Stimulated activated CD8-positive, alpha-beta memory T cell treated with anti-CD3 and anti-CD28 coated beads, Interleukin-4, amount 100 ng/mL, for 48 hours (primary cell): ENCODE results near the gene SETD1B.
"Not testable (repeated sequence)": the region's sequence is repeated elsewhere in the genome, so short reads cannot be mapped to it uniquely, and the experiment has no call there.

Experiments used
- DNase-seq: peaks from one replicate; pipeline ENCODE4 v3.0.0-alpha.2; 2020

The SETD1B gene

GRCh38 chr12:121828306-121828705 is 24.5 kb downstream of the SETD1B start:
- no peak for DNase-seq

GRCh38 chr12:121828826-121829225 is 25.0 kb downstream of the SETD1B start:
- no peak for DNase-seq

- DNase-seq: no peak
Observed at GRCh38 chr12:121829250-121829918, 25.6 kb downstream of the SETD1B start.

- no peak for DNase-seq
Observed at GRCh38 chr12:121830134-121830533, 26.3 kb downstream of the SETD1B start.

- no peak for DNase-seq
Observed at GRCh38 chr12:121830588-121831265, 26.9 kb downstream of the SETD1B start.

- DNase-seq: no peak
Observed at GRCh38 chr12:121831571-121832245, 27.9 kb downstream of the SETD1B start.

- DNase-seq: no peak
Observed at GRCh38 chr12:121837680-121838079, 33.9 kb downstream of the SETD1B start.

GRCh38 chr12:121838126-121838525 is 34.3 kb downstream of the SETD1B start:
- DNase-seq: no peak

- peak; percentile 100 for DNase-seq
Observed at GRCh38 chr12:121839106-121839992, 35.5 kb downstream of the SETD1B start.

GRCh38 chr12:121839993-121840761 is 36.4 kb downstream of the SETD1B start:
- DNase-seq: no peak

GRCh38 chr12:121843236-121843982 is 39.6 kb downstream of the SETD1B start:
- DNase-seq: no peak

- no peak for DNase-seq
Observed at GRCh38 chr12:121845701-121846100, 41.9 kb downstream of the SETD1B start.

- no peak for DNase-seq
Observed at GRCh38 chr12:121849211-121849610, 45.4 kb downstream of the SETD1B start.

- DNase-seq: no peak
Observed at GRCh38 chr12:121849665-121850064, 45.9 kb downstream of the SETD1B start.

- DNase-seq: not testable (repeated sequence)
Observed at GRCh38 chr12:121852392-121852791, 48.6 kb downstream of the SETD1B start.

- no peak for DNase-seq
Observed at GRCh38 chr12:121857322-121858246, 53.8 kb downstream of the SETD1B start.

GRCh38 chr12:121858318-121858661 is 54.5 kb downstream of the SETD1B start:
- no peak for DNase-seq

GRCh38 chr12:121858662-121859572 is 55.1 kb downstream of the SETD1B start, which contains the start of gene HPD:
TSS of gene HPD (minus strand) at chr12:121858859. CDS start at chr12:121858823, 36 bp downstream.
- no peak for DNase-seq

GRCh38 chr12:121860257-121860656 is 56.4 kb downstream of the SETD1B start:
- DNase-seq: no peak
